K562 (cell line): ENCODE results near the gene MYH11. TPM values are rescaled to one million over a fixed set of nuclear protein-coding genes. Genes with fewer than 3 reads are reported as not detected.

ENCODE experiments used
- CAMTA2 ChIP-seq: fragments of 250-450 bp; sonication (Bioruptor Pico); conservative IDR thresholded peaks from 2 replicates; pipeline ENCODE4 v1.5.1; 2022
- CEBPB ChIP-seq: fragments of 450-650 bp; IDR thresholded peaks from 2 replicates; pipeline ENCODE4 v1.6.1; 2016; ENCODE audit warnings: missing genetic modification characterization, missing compliant biosample characterization
- CEBPG ChIP-seq, 3 experiments: fragments of 200-800 bp in 1 of 3; sonication (Bioruptor generic) in 1 of 3; sonication (generic) in 1 of 3; formaldehyde crosslinking in 1 of 3; IDR thresholded peaks in 2 of 3; conservative IDR thresholded peaks in 1 of 3; 2 replicates each; pipeline versions ENCODE4 v1.6.1 to v1.8.0; 2016 to 2022; ENCODE audit warnings: missing compliant biosample characterization in 2 of 3, missing genetic modification characterization in 2 of 3, mild to moderate bottlenecking in 1 of 3, missing genetic modification reagents in 1 of 3
- DLX4 ChIP-seq: fragments of 250-450 bp; sonication (Bioruptor Pico); IDR thresholded peaks from 2 replicates; pipeline ENCODE4 v1.6.1; 2021; ENCODE audit warnings: mild to moderate bottlenecking
- EGR1 ChIP-seq: fragments of 450-650 bp; conservative IDR thresholded peaks from 2 replicates; pipeline ENCODE4 v1.6.1; 2017; ENCODE audit warnings: mild to moderate bottlenecking
- ETV1 ChIP-seq: fragments of 450-650 bp; conservative IDR thresholded peaks from 2 replicates; pipeline ENCODE4 v1.6.1; 2016; ENCODE audit warnings: missing genetic modification characterization, control low read depth, low read depth, missing compliant biosample characterization
- FUS ChIP-seq: fragments of 200-400 bp; formaldehyde crosslinking; optimal IDR thresholded peaks from 2 replicates; pipeline ENCODE3; 2017; ENCODE audit warnings: low read depth, low read length
- GTF2B ChIP-seq: IDR thresholded peaks from 2 replicates; pipeline ENCODE4 v1.6.1; 2011; ENCODE audit not compliant: insufficient read length; ENCODE audit errors: extremely low read depth
- MEIS2 ChIP-seq: fragments of 450-650 bp; IDR thresholded peaks from 2 replicates; pipeline ENCODE4 v1.6.1; 2014; ENCODE audit warnings: mild to moderate bottlenecking; ENCODE audit not compliant: partially characterized antibody
- NCOA6 ChIP-seq: fragments of 450-650 bp; IDR thresholded peaks from 2 replicates; pipeline ENCODE4 v1.6.1; 2017; ENCODE audit warnings: mild to moderate bottlenecking
- POLR2B ChIP-seq: fragments of 450-650 bp; IDR thresholded peaks from 2 replicates; pipeline ENCODE4 v1.6.1; 2018; ENCODE audit warnings: low read depth; ENCODE audit not compliant: partially characterized antibody
- RCOR1 ChIP-seq, 2 experiments: IDR thresholded peaks; 2 replicates each; pipeline ENCODE4 v1.6.1; 2012; ENCODE audit warnings: low read depth in 2 of 2, low read length in 2 of 2, borderline replicate concordance in 1 of 2, improper control_type of control experiment in 1 of 2
- TSHZ1 ChIP-seq: fragments of 250-450 bp; sonication (Bioruptor Pico); IDR thresholded peaks from 2 replicates; pipeline ENCODE4 v1.4.0; 2020; ENCODE audit warnings: mild to moderate bottlenecking, moderate library complexity
- VEZF1 ChIP-seq: fragments of 200-800 bp; sonication (Bioruptor generic); IDR thresholded peaks from 2 replicates; pipeline ENCODE4 v1.6.1; 2017; ENCODE audit warnings: missing genetic modification characterization, missing compliant biosample characterization
- ZNF507 ChIP-seq: conservative IDR thresholded peaks from 2 replicates; pipeline ENCODE4 v1.6.1; 2017; ENCODE audit warnings: missing genetic modification characterization, missing compliant biosample characterization
- ZNF639 ChIP-seq, 2 experiments: fragments of 200-800 bp in 1 of 2; sonication (Bioruptor generic) in 1 of 2; sonication (generic) in 1 of 2; formaldehyde crosslinking in 1 of 2; IDR thresholded peaks in 1 of 2; conservative IDR thresholded peaks in 1 of 2; 2 replicates each; pipeline versions ENCODE4 v1.5.0 to v1.6.1; 2016 to 2020; ENCODE audit warnings: missing compliant biosample characterization in 1 of 2, missing genetic modification characterization in 1 of 2, missing genetic modification reagents in 1 of 2
- ZNF696 ChIP-seq: fragments of 250-450 bp; sonication (Bioruptor Pico); conservative IDR thresholded peaks from 2 replicates; pipeline ENCODE4 v1.4.0; 2020; ENCODE audit warnings: mild to moderate bottlenecking, moderate library complexity
- polyA plus RNA-seq, 8 experiments: library from polyadenylated mRNA; depleted of rRNA in 4 of 8; stranded (reverse) in 5 of 8; unstranded in 3 of 8; fragments of >200 nt; fragmentation: Nextera tagmentation in 2 of 8; fragmentation: Illumina TruSeq in 1 of 8; extraction: Ambion mirVana in 2 of 8; extraction: Trizol in 1 of 8; gene quantifications; 2 replicates each; pipeline versions ENCODE4 v1.2.1 to v1.2.3, GENCODE V29; 2011 to 2014; ENCODE audit warnings: inconsistent platforms in 1 of 8, missing spikeins in 1 of 8
- total RNA-seq, 7 experiments: library from RNA; depleted of rRNA in 6 of 7; stranded (reverse); fragments of >200 nt in 6 of 7; fragmentation: Illumina TruSeq in 2 of 7; extraction: Trizol in 2 of 7; gene quantifications; 2 replicates each; pipeline versions ENCODE4 v1.2.1 to v1.2.3, GENCODE V29; 2011 to 2021; ENCODE audit warnings: low replicate concordance in 1 of 7

MYH11 gene
- total and polyA plus RNA-seq, 9 of the 15 experiments (the other 6 are each of a cell fraction or from before 2014, with no cell fraction given), result 0.05 to 0.47 (median 0.08) TPM; not detected in 5

GRCh38 chr16:15672514-15673167 is 184.2 kb downstream of the MYH11 start (continued):
- TF ChIP-seq ZNF639 (CRISPR knock-in tag; conservative IDR thresholded peaks at IDR 0.05 in 1 of 2, IDR thresholded peaks at IDR 0.05 in 1 of 2) (no peak), ZNF507 (tag) (no peak), ZNF696 (CRISPR knock-in tag) (no peak), EGR1 (no peak), ETV1 (tag) (peak; percentile 45; the same call in 1 of the 2 replicates), MEIS2 (peak; percentile 81), CEBPB (peak; percentile 97), NCOA6 (no peak), TSHZ1 (no peak), GTF2B (no peak), CEBPG (CRISPR knock-in tag; IDR thresholded peaks at IDR 0.05) (peak; percentile 86), CEBPG (tag; conservative IDR thresholded peaks at IDR 0.05 in 1 of 2, IDR thresholded peaks at IDR 0.05 in 1 of 2) (peak; percentile 86 to 88), VEZF1 (CRISPR knock-in tag) (peak; percentile 43; the same call in 1 of the 2 replicates), CAMTA2 (no peak), POLR2B (no peak), FUS (no peak), DLX4 (CRISPR knock-in tag) (no peak), RCOR1 (IDR thresholded peaks at IDR 0.05; ENCODE audit: borderline replicate concordance in 1 of 2, low read depth in 2 of 2, low read length in 2 of 2) (0 out of 4 replicates have a peak, but pooled peaks of 1 of the 2 experiments have one; percentile 3)
